ENCODE results near the gene WDFY2.

WDFY2 gene

GRCh38 chr13:51626749-51627148, 42.5 kb downstream of the WDFY2 start:
- H3K36me3 ChIP-seq (ENCODE audit: control insufficient read depth in 5 of 5, insufficient read depth in 5 of 5, low read length in 5 of 5) = no peaks in the 10 kb centered on the region
- no peaks in the 10 kb centered on the region for H3K9me3 ChIP-seq (ENCODE audit: control insufficient read depth in 5 of 5, low read length in 5 of 5)
- no peak overlapping the region for H3K27ac ChIP-seq (ENCODE audit: low read depth, low read length)
- no peak overlapping the region for H3K9ac ChIP-seq (ENCODE audit: low read length in 5 of 5)
- no peaks in the 10 kb centered on the region for H3K27me3 ChIP-seq (ENCODE audit: control insufficient read depth in 5 of 5, insufficient read depth in 4 of 5, low read length in 5 of 5)
- peaks cover 0 to 34% (median 21%) of the 10 kb centered on the region in 5 donors for H3K4me1 ChIP-seq (ENCODE audit: control insufficient read depth in 5 of 5, insufficient read depth in 5 of 5, low read length in 5 of 5)
- H3K4me3 ChIP-seq (ENCODE audit: low read depth in 1 of 5, low read length in 5 of 5) = no peak overlapping the region

- H3K27ac ChIP-seq (ENCODE audit: low read depth, low read length) = no peak overlapping the region
- H3K9ac ChIP-seq (ENCODE audit: low read length in 5 of 5) = no peak overlapping the region
- no peaks in the 10 kb centered on the region for H3K9me3 ChIP-seq (ENCODE audit: control insufficient read depth in 5 of 5, low read length in 5 of 5)
- H3K4me1 ChIP-seq (ENCODE audit: control insufficient read depth in 5 of 5, insufficient read depth in 5 of 5, low read length in 5 of 5) = peaks cover 0 to 40% (median 30%) of the 10 kb centered on the region in 5 donors
- no peak overlapping the region for H3K4me3 ChIP-seq (ENCODE audit: low read depth in 1 of 5, low read length in 5 of 5)
- no peaks in the 10 kb centered on the region for H3K27me3 ChIP-seq (ENCODE audit: control insufficient read depth in 5 of 5, insufficient read depth in 4 of 5, low read length in 5 of 5)
- H3K36me3 ChIP-seq (ENCODE audit: control insufficient read depth in 5 of 5, insufficient read depth in 5 of 5, low read length in 5 of 5) = no peaks in the 10 kb centered on the region
Measured at GRCh38 chr13:51628059-51628852, 44.0 kb downstream of the WDFY2 start.

DNA sequence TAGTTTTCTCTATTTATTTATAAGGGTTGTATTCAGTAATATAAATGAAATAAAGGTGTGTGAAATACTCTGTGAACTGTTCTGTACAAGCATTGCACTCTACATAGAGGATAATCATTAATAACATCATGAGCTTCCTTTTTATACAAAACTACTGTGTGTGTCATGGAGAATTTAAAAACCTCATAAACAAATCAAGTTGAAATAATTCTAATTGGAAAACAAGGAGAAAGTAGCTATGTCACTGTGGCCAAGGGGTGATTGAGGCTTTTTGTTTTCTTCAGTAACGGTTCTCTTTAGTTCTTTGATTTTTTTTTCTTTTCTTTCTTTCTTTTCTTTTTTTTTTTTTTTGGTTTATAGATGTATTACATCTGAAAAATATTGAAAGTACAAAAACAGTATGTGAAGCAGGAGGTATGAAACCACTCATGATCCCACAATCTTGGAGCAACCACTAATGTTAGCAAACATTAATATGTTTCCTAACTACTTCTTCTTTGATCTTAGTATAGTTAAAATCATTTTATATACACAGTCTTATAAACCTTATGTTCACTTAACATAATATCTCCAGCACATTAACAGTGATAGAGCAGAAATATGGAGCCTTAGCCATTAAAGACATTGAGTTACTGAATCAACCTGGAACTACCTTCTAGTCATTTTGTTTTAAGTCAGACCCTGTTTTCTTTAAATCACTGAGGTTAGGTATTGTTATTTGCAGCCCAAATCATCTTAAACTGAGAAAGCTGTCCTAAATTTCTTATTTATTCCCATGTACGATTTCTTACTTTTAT, 45.4 kb downstream of the WDFY2 start:
- Histone ChIP-seq H3K27me3 (ENCODE audit: control insufficient read depth in 5 of 5, insufficient read depth in 4 of 5, low read length in 5 of 5) (no peaks in the 10 kb centered on the region), H3K27ac (ENCODE audit: low read depth, low read length) (no peak overlapping the region), H3K36me3 (ENCODE audit: control insufficient read depth in 5 of 5, insufficient read depth in 5 of 5, low read length in 5 of 5) (no peaks in the 10 kb centered on the region)

DNA sequence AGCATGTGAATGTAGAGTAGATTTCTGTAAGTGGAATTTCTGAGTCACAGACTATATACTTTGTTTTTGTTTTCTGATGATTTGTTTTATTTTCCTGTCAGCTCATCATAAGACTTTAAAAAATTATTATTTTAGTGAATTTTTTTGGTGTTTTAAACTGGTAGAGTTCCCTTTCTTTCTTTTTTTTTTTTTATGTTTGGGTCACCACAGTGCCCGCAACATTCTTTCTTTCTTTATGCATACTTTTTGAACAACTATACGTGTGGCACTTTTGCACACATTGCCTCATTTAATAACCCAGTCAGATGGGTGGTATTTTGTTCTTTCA, 46.0 kb downstream of the WDFY2 start:
- H3K4me3 ChIP-seq (ENCODE audit: low read depth in 1 of 5, low read length in 5 of 5) = no peak overlapping the region
- H3K9ac ChIP-seq (ENCODE audit: low read length in 5 of 5) = no peak overlapping the region
- H3K27me3 ChIP-seq (ENCODE audit: control insufficient read depth in 5 of 5, insufficient read depth in 4 of 5, low read length in 5 of 5) = no peaks in the 10 kb centered on the region
- no peak overlapping the region for H3K27ac ChIP-seq (ENCODE audit: low read depth, low read length)
- peaks cover 0 to 37% (median 29%) of the 10 kb centered on the region in 5 donors for H3K4me1 ChIP-seq (ENCODE audit: control insufficient read depth in 5 of 5, insufficient read depth in 5 of 5, low read length in 5 of 5)
- no peaks in the 10 kb centered on the region for H3K36me3 ChIP-seq (ENCODE audit: control insufficient read depth in 5 of 5, insufficient read depth in 5 of 5, low read length in 5 of 5)
- H3K9me3 ChIP-seq (ENCODE audit: control insufficient read depth in 5 of 5, low read length in 5 of 5) = no peaks in the 10 kb centered on the region

More for the DNA sequence above, 45.4 kb downstream of the WDFY2 start:
- H3K4me1 ChIP-seq (ENCODE audit: control insufficient read depth in 5 of 5, insufficient read depth in 5 of 5, low read length in 5 of 5) = peaks cover 0 to 40% (median 30%) of the 10 kb centered on the region in 5 donors
- no peak overlapping the region for H3K9ac ChIP-seq (ENCODE audit: low read length in 5 of 5)
- H3K4me3 ChIP-seq (ENCODE audit: low read depth in 1 of 5, low read length in 5 of 5) = no peak overlapping the region
- H3K9me3 ChIP-seq (ENCODE audit: control insufficient read depth in 5 of 5, low read length in 5 of 5) = no peaks in the 10 kb centered on the region

GRCh38 chr13:51632591-51633362, 48.5 kb downstream of the WDFY2 start:
- H3K36me3 ChIP-seq (ENCODE audit: control insufficient read depth in 5 of 5, insufficient read depth in 5 of 5, low read length in 5 of 5) = no peaks in the 10 kb centered on the region
- no peak overlapping the region for H3K4me3 ChIP-seq (ENCODE audit: low read depth in 1 of 5, low read length in 5 of 5)
- H3K27me3 ChIP-seq (ENCODE audit: control insufficient read depth in 5 of 5, insufficient read depth in 4 of 5, low read length in 5 of 5) = no peaks in the 10 kb centered on the region
- H3K9ac ChIP-seq (ENCODE audit: low read length in 5 of 5) = peak overlapping the region in 1 of 5 donors; percentile 20
- no peaks in the 10 kb centered on the region for H3K9me3 ChIP-seq (ENCODE audit: control insufficient read depth in 5 of 5, low read length in 5 of 5)
- H3K27ac ChIP-seq (ENCODE audit: low read depth, low read length) = no peak overlapping the region
- H3K4me1 ChIP-seq (ENCODE audit: control insufficient read depth in 5 of 5, insufficient read depth in 5 of 5, low read length in 5 of 5) = peaks cover 0 to 28% (median 22%) of the 10 kb centered on the region in 5 donors

DNA sequence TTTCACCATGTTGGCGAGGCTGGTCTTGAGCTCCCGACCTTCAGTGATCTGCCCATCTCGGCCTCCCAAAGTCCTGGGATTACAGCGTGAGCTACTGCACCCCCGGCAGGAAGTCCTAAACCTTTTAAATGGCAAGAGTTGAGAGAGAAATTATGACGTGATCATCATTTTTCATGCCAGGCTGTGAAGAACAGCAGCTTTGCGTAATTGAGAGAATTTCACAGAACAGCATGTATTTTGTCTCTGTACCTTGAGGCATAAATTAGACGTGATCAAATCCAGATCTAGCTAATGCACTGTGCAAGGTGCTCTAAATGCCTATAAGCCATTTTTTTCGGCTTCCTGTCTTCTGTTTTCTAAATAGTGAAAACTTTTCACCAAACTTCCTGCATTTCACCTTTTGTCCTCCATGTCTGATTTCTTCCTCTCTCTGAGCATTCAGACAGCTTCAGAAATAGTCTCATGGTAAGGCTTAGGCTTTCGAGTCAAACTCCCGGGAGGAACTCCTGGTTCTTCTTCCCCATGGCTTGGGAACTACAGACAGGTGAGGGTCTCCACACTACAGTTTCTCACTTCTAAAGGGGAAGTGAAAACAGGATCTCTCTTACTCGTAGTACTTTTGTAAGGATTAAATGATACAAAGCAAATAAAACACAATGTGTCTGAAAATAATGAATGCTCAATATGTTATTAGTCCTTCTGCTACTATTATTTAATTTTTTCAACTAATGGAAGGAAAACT, 51.0 kb downstream of the WDFY2 start:
- H3K4me3 ChIP-seq (ENCODE audit: low read depth in 1 of 5, low read length in 5 of 5) = no peak overlapping the region
- H3K9ac ChIP-seq (ENCODE audit: low read length in 5 of 5) = no peak overlapping the region
- H3K27ac ChIP-seq (ENCODE audit: low read depth, low read length) = no peak overlapping the region
- no peaks in the 10 kb centered on the region for H3K36me3 ChIP-seq (ENCODE audit: control insufficient read depth in 5 of 5, insufficient read depth in 5 of 5, low read length in 5 of 5)
- peaks cover 0 to 35% (median 24%) of the 10 kb centered on the region in 5 donors for H3K4me1 ChIP-seq (ENCODE audit: control insufficient read depth in 5 of 5, insufficient read depth in 5 of 5, low read length in 5 of 5)
- H3K9me3 ChIP-seq (ENCODE audit: control insufficient read depth in 5 of 5, low read length in 5 of 5) = no peaks in the 10 kb centered on the region
- no peaks in the 10 kb centered on the region for H3K27me3 ChIP-seq (ENCODE audit: control insufficient read depth in 5 of 5, insufficient read depth in 4 of 5, low read length in 5 of 5)

- Histone ChIP-seq H3K36me3 (ENCODE audit: control insufficient read depth in 5 of 5, insufficient read depth in 5 of 5, low read length in 5 of 5) (no peaks in the 10 kb centered on the region), H3K27me3 (ENCODE audit: control insufficient read depth in 5 of 5, insufficient read depth in 4 of 5, low read length in 5 of 5) (no peaks in the 10 kb centered on the region), H3K9me3 (ENCODE audit: control insufficient read depth in 5 of 5, low read length in 5 of 5) (no peaks in the 10 kb centered on the region), H3K4me1 (ENCODE audit: control insufficient read depth in 5 of 5, insufficient read depth in 5 of 5, low read length in 5 of 5) (peaks cover 0 to 33% (median 22%) of the 10 kb centered on the region in 5 donors), H3K27ac (ENCODE audit: low read depth, low read length) (no peak overlapping the region), H3K9ac (ENCODE audit: low read length in 5 of 5) (no peak overlapping the region), H3K4me3 (ENCODE audit: low read depth in 1 of 5, low read length in 5 of 5) (no peak overlapping the region)
Measured at GRCh38 chr13:51636349-51636890, 52.2 kb downstream of the WDFY2 start.

DNA sequence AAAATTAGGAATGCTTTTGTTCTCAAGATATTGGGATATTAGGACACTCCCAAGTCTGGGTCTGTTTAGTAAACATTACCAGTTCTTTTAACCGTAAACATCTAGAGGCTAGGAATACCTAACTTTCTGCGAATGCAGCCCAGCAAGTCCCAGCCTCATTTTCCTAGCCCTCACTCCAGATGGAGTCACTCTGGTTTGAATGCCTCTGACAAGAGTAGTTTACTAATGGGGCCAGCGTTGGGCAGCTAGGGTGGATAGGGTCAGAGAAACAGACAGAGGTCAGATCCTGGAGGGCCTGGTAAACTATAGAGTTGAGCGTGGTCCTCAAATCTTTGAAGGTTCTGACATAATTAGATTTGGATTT, 53.6 kb downstream of the WDFY2 start:
- H3K27me3 ChIP-seq (ENCODE audit: control insufficient read depth in 5 of 5, insufficient read depth in 4 of 5, low read length in 5 of 5) = no peaks in the 10 kb centered on the region
- H3K36me3 ChIP-seq (ENCODE audit: control insufficient read depth in 5 of 5, insufficient read depth in 5 of 5, low read length in 5 of 5) = no peaks in the 10 kb centered on the region
- H3K4me1 ChIP-seq (ENCODE audit: control insufficient read depth in 5 of 5, insufficient read depth in 5 of 5, low read length in 5 of 5) = peaks cover 0 to 27% (median 19%) of the 10 kb centered on the region in 5 donors
- no peak overlapping the region for H3K27ac ChIP-seq (ENCODE audit: low read depth, low read length)
- H3K4me3 ChIP-seq (ENCODE audit: low read depth in 1 of 5, low read length in 5 of 5) = no peak overlapping the region
- H3K9ac ChIP-seq (ENCODE audit: low read length in 5 of 5) = no peak overlapping the region
- H3K9me3 ChIP-seq (ENCODE audit: control insufficient read depth in 5 of 5, low read length in 5 of 5) = no peaks in the 10 kb centered on the region

- peaks cover 0 to 28% (median 20%) of the 10 kb centered on the region in 5 donors for H3K4me1 ChIP-seq (ENCODE audit: control insufficient read depth in 5 of 5, insufficient read depth in 5 of 5, low read length in 5 of 5)
Measured at GRCh38 chr13:51638216-51638871, 54.1 kb downstream of the WDFY2 start.

More at GRCh38 chr13:51638216-51638871, 54.1 kb downstream of the WDFY2 start:
- Histone ChIP-seq H3K4me3 (ENCODE audit: low read depth in 1 of 5, low read length in 5 of 5) (no peak overlapping the region), H3K27me3 (ENCODE audit: control insufficient read depth in 5 of 5, insufficient read depth in 4 of 5, low read length in 5 of 5) (no peaks in the 10 kb centered on the region), H3K36me3 (ENCODE audit: control insufficient read depth in 5 of 5, insufficient read depth in 5 of 5, low read length in 5 of 5) (no peaks in the 10 kb centered on the region), H3K27ac (ENCODE audit: low read depth, low read length) (no peak overlapping the region), H3K9me3 (ENCODE audit: control insufficient read depth in 5 of 5, low read length in 5 of 5) (no peaks in the 10 kb centered on the region), H3K9ac (ENCODE audit: low read length in 5 of 5) (no peak overlapping the region)
